LNCAP (cell line): ENCODE measurements around the gene CD22.

ENCODE experiments used
- TF ChIP-seq, protein P1 (sequence below): fragments of 450-650 bp; IDR thresholded peaks from 2 replicates; pipeline ENCODE4 v1.5.1; 2017; ENCODE audit warnings: mild to moderate bottlenecking

Gene CD22

DNA sequence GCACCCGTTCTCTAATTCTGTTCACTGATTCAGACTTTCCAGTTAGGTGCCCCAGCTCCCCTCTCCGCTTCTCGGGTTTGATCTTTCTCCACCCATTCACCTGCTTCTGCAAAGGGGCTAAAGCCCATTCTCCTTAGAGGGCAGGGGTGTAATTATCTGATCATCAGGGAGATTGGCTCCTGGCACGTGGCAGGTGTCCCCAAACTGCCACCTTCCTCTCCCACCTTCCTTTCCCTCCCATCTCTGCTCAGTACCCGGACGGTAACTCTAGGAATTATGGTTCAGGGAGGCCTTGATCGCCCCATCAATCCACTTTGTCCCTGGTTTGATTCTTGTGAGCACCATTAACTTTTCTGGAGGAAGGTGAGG, 18.9 kb downstream of the CD22 start:
- TF ChIP-seq, protein P1, sequence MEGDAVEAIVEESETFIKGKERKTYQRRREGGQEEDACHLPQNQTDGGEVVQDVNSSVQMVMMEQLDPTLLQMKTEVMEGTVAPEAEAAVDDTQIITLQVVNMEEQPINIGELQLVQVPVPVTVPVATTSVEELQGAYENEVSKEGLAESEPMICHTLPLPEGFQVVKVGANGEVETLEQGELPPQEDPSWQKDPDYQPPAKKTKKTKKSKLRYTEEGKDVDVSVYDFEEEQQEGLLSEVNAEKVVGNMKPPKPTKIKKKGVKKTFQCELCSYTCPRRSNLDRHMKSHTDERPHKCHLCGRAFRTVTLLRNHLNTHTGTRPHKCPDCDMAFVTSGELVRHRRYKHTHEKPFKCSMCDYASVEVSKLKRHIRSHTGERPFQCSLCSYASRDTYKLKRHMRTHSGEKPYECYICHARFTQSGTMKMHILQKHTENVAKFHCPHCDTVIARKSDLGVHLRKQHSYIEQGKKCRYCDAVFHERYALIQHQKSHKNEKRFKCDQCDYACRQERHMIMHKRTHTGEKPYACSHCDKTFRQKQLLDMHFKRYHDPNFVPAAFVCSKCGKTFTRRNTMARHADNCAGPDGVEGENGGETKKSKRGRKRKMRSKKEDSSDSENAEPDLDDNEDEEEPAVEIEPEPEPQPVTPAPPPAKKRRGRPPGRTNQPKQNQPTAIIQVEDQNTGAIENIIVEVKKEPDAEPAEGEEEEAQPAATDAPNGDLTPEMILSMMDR: no peak

GRCh38 chr19:35348911-35349611, 20.1 kb downstream of the CD22 start:
- TF ChIP-seq, protein P1: no peak

GRCh38 chr19:35349614-35350521, 20.9 kb downstream of the CD22 start:
- TF ChIP-seq, protein P1: no peak

DNA sequence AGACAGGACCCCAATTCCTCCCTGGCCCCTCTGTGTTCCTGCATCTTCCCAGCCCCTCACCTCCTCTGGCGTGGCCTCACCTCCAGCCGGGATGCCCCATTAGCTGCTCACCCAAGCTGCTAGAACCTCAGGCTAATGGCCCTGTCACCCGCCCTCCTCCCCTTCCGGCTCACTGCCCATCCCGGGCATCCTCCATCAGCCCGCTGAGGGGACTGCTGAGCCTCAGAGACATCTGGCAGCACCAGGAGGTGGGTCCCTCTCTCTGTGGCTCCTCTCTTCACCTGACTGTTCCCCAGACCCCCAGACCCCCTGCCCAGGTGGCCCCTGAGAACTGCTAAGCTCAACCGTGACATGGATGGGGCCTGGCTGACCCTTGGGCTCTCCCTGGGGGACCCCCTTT, 21.6 kb downstream of the CD22 start:
- TF ChIP-seq, protein P1: no peak

- TF ChIP-seq, protein P1: no peak
Observed at GRCh38 chr19:35351411-35352176, 22.6 kb downstream of the CD22 start.

- TF ChIP-seq, protein P1: no peak
Observed at GRCh38 chr19:35352177-35352447, 23.1 kb downstream of the CD22 start.

DNA sequence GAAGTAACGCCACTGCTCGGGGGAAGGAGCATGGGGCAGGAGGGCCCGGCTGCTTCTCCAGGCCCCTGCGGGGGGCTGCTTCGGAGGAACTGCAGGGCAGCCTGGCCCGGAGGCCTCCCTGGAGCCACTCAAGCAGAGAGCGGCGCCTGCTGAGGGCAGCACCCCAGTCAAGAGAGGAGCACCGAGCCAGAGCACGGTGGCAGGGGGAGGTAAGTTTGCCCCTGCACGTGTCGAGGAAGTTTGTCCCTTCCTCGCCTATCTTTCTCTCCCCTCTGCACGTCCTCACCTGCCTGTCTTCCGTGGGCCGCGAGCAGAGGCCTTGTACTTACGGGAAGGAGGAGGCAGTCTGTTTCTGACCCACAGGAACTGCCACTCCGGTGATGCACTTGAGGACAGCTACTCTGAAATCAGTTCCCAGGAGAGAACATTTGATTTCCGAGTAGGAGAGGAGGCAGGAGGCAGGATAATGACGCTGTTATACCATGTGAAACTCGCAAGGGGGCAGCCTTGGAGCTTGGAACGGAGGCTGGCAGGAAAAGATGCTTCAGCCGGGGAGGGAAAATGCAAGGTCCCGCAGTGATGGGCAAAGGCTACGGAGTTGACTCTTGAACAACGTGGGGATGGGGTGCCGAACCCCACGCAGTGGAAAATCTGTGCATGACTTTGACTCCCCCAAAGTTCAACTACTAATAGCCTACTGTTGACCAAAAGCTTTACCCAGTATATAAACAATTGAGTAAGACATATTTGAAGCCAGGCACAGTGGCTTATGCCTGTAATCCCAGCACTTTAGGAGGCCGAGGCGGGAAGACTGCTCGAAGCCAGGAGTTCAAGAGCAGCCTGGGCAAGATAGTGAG, 23.7 kb downstream of the CD22 start:
- TF ChIP-seq, protein P1: peak; percentile 76
